Left lung (tissue), 10 donors: ENCODE results near the gene VAV1. TPM values are rescaled to one million over a fixed set of nuclear protein-coding genes. Genes with fewer than 3 reads are reported as not detected.
A peak's percentile ranks its signal among the peaks of the same experiment; 100 is the strongest.

Experiments used
- ATAC-seq: fragments of 200-7000 bp; cut with Tn5 transposase; one replicate; pipeline ENCODE4 v1.9.1; 2020; ENCODE audit warnings: moderate library complexity
- DNase-seq, 4 donors: peaks; one replicate each; pipeline ENCODE4 v3.0.0-alpha.2; 2013 to 2020
- H3K27ac ChIP-seq, 2 donors: fragments of 200-600 bp; sonication (generic) in 1 of 2; one replicate each; pipeline versions ENCODE4 v1.5.0 to v1.8.0; 2020 to 2021
- H3K27me3 ChIP-seq, 2 donors: fragments of 200-600 bp; sonication (generic) in 1 of 2; one replicate each; pipeline versions ENCODE4 v1.5.0 to v1.8.0; 2020 to 2021
- H3K36me3 ChIP-seq, 2 donors: fragments of 200-600 bp; sonication (generic) in 1 of 2; one replicate each; pipeline versions ENCODE4 v1.5.0 to v1.8.0; 2020 to 2021
- H3K4me1 ChIP-seq, 2 donors: fragments of 200-600 bp; one replicate each; pipeline ENCODE4 v1.8.0; 2021
- H3K4me3 ChIP-seq, 2 donors: fragments of 200-600 bp; sonication (generic) in 1 of 2; one replicate each; pipeline versions ENCODE4 v1.5.0 to v1.8.0; 2020 to 2021; ENCODE audit warnings: mild to moderate bottlenecking in 1 of 2
- H3K9me3 ChIP-seq, 2 donors: fragments of 200-600 bp; sonication (generic) in 1 of 2; one replicate each; pipeline versions ENCODE4 v1.5.0 to v1.8.0; 2020 to 2021
- intact Hi-C, 2 donors: fragments of 100-400 bp; cut with DNase I; formaldehyde crosslinking; loops; one replicate each; pipeline versions ENCODE4 v1.11.2 to v1.14.2; 2022
- polyA plus RNA-seq, 6 donors: library from polyadenylated mRNA; unstranded; fragments of 120-200 nt; gene quantifications; one replicate each; pipeline ENCODE4 v1.2.1, GENCODE V29; 2013; ENCODE audit not compliant: insufficient read length in 6 of 6
- total RNA-seq, 2 donors: library from RNA; stranded (reverse); fragmentation: NEBNext Ultra II Directional; extraction: Animal tissue kit (Norgen Biotek cat#: 25700); gene quantifications; one replicate each; pipeline ENCODE4 v1.2.1, GENCODE V29; 2021
- TF ChIP-seq, protein P1 (sequence below), 2 donors: fragments of 200-600 bp; sonication (generic) in 1 of 2; IDR thresholded peaks; one replicate each; pipeline versions ENCODE4 v1.5.0 to v1.8.0; 2021; ENCODE audit warnings: antibody characterized with exemption in 2 of 2
- donor health status: DM: no; HTN: yes; CAD: no.
- donor health status: DM: no; HTN: no; CAD: no.

VAV1 gene
- total and polyA plus RNA-seq, 8 donors, result 2.0 to 51.3 (median 2.8) TPM

DNA sequence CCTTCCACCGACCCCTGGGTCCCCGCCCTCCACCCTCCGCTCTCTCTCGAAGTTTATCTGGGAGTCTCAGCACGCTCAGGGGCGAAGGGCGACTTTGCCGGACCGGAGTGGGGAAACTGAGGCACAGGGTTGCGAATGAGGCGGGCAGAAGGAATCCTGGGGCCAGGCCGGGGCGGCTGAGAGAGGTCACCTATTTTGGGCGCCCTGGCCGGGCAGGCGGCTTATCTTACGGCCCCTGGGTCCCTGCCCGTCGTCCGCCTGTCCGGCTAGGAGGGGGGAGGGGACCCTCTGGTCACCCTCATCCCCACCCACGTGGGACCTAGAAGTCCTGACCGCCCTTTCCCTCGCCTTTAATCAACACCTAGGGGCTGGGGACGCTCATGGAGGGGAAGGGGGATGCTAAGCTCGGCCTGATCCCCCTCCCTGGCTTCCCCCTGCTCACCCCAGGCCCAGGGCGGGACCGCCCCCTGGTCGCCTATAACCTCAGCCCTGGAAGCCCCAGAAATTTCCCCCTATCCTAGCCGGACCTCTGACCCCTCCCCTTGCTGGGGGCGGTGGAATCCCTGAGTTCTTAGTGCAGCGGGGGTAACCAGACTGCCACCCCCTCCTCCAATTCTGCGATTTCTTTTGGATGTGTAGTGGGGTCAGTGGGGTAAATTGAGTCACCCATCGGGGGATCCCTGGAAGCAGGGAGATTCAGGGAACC lies 32.5 kb upstream of the VAV1 start:
- Histone ChIP-seq H3K4me3 (peak overlapping the region; percentile 77 to 97), H3K36me3 (peaks cover 0 to 30% of the 10 kb centered on the region in 2 donors), H3K4me1 (peaks cover 39 to 88% of the 10 kb centered on the region in 2 donors), H3K27ac (peak overlapping the region; percentile 79 to 85), H3K9me3 (no peaks in the 10 kb centered on the region), H3K27me3 (peaks cover 0 to 15% of the 10 kb centered on the region in 2 donors)
- peak in 1 of 4 donors; percentile 85 for DNase-seq
- intact Hi-C loops, result loop anchor here (10.0 kb wide), 1 partner anchor 125 kb away; no protein-coding TSS in a partner anchor
- TF ChIP-seq, protein P1, sequence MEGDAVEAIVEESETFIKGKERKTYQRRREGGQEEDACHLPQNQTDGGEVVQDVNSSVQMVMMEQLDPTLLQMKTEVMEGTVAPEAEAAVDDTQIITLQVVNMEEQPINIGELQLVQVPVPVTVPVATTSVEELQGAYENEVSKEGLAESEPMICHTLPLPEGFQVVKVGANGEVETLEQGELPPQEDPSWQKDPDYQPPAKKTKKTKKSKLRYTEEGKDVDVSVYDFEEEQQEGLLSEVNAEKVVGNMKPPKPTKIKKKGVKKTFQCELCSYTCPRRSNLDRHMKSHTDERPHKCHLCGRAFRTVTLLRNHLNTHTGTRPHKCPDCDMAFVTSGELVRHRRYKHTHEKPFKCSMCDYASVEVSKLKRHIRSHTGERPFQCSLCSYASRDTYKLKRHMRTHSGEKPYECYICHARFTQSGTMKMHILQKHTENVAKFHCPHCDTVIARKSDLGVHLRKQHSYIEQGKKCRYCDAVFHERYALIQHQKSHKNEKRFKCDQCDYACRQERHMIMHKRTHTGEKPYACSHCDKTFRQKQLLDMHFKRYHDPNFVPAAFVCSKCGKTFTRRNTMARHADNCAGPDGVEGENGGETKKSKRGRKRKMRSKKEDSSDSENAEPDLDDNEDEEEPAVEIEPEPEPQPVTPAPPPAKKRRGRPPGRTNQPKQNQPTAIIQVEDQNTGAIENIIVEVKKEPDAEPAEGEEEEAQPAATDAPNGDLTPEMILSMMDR (IDR thresholded peaks at IDR 0.05), result no peak
- no peak for ATAC-seq

DNA sequence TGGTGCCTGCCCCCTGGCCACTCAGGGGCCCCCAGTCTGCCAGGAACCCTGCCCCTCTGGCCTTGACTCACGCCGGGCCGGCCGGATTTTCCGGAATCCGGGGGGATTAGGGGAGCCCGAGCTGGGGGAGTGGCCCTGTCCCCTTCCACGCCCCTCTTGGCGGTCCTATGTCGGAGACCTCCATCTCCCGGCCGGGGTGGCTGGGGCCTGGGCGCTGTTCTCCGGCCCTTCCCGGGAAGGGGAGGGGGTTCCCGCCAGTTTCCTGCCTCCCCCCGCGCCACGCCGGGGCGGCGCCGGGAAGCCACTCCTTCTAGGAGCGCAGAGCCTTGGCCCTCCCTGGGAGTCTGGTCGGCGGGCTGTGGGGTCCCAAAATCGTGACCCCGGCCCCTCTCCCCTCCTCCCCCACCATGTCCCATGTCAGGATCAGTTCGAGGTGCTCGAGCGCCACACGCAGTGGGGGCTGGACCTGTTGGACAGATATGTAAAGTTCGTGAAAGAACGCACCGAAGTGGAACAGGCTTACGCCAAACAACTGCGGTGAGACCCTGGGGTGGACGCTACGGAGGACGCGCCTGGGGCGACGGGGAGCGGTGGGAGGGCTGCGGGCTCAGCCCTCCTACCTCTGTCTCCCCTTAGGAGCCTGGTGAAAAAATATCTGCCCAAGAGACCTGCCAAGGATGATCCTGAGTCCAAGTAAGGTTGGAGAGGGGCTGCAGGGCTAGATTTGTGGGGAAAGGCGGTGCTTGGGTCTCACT lies 31.7 kb upstream of the VAV1 start:
- ATAC-seq (no peak), DNase-seq (peak in 3 of 4 donors; percentile 59 to 90 (median 82))
- Histone ChIP-seq H3K4me3 (peak overlapping the region; percentile 77 to 97), H3K4me1 (peaks cover 45 to 88% of the 10 kb centered on the region in 2 donors), H3K9me3 (no peaks in the 10 kb centered on the region), H3K27me3 (peaks cover 0 to 15% of the 10 kb centered on the region in 2 donors), H3K27ac (peak overlapping the region; percentile 79 to 85), H3K36me3 (peaks cover 0 to 34% of the 10 kb centered on the region in 2 donors)
- intact Hi-C loops, result no loop called here
- TF ChIP-seq, protein P1 (IDR thresholded peaks at IDR 0.05), result no peak

DNA sequence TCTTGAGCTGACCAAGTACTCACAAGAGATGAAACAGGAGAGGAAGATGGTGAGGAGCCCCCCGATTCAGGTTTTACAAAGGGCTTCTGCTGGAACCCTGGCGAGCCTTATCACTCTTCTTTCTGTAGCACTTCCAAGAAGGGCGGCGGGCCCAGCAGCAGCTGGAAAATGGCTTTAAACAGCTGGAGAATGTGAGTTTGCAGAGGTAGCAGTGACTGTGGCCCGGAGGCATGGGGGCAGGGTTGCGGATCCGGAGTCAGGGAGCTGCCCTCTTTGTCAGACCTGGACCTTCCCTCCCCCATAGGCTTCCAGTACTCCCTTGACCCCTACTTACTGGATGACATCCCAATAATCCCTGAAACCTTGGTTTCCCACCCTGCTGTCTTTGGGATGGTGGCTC lies 29.4 kb upstream of the VAV1 start:
- H3K4me3 ChIP-seq, result no peak overlapping the region
- ATAC-seq (no peak), DNase-seq (peak in 1 of 4 donors; percentile 59)
- H3K9me3 ChIP-seq, result no peaks in the 10 kb centered on the region
- peaks cover 0 to 57% of the 10 kb centered on the region in 2 donors for H3K36me3 ChIP-seq
- no peak overlapping the region for H3K27ac ChIP-seq
- H3K4me1 ChIP-seq, result peaks cover 38 to 75% of the 10 kb centered on the region in 2 donors
- intact Hi-C loops, result no loop called here
- TF ChIP-seq, protein P1 (IDR thresholded peaks at IDR 0.05), result no peak
- H3K27me3 ChIP-seq, result peaks cover 0 to 15% of the 10 kb centered on the region in 2 donors

DNA sequence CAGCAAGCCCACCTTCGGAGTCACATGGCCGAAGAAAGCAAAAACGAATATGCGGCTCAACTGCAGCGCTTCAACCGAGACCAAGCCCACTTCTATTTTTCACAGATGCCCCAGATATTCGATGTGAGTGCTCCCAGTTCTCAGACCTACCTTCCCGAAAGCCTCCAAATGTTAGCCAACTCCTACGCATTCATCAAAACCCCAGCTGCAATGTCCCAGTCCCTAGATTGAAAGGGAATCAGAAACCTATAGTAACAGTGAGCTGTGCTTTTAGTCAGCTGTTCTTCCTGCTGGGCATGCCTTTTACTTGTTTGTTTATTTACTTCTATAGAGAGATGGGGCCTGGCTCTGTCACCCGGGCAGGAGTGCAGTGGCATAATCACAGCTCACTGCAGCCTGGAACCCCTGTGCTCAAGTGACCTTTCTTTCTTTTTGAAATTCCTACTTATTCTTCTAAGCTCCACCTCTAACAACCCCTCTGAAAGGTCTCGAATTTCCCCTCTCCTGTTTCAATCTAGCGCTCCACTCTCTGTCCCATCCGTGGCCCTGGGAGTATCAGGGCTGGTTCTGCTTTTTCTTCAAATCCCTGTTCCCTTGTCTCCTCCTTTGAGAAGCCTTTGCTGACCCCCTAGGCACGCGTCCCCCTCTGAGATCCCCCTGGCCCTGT lies 28.7 kb upstream of the VAV1 start:
- TF ChIP-seq, protein P1 (IDR thresholded peaks at IDR 0.05), result no peak
- peak overlapping the region; percentile 61 to 82 for H3K27ac ChIP-seq
- ATAC-seq (no peak), DNase-seq (peak in 1 of 4 donors; percentile 23)
- peaks cover 0 to 65% of the 10 kb centered on the region in 2 donors for H3K36me3 ChIP-seq
- H3K4me1 ChIP-seq, result peaks cover 34 to 67% of the 10 kb centered on the region in 2 donors
- H3K4me3 ChIP-seq, result no peak overlapping the region
- H3K27me3 ChIP-seq, result peaks cover 0 to 15% of the 10 kb centered on the region in 2 donors
- H3K9me3 ChIP-seq, result no peaks in the 10 kb centered on the region
- intact Hi-C loops, result no loop called here
